Natural killer cell treated with Interleukin-12 subunit alpha and Interleukin-12 subunit beta and Interleukin-15 and Interleukin-18, amount 100 ng/mL, for 72 hours (primary cell): ENCODE results near the gene PDK2. TPM values are rescaled to one million over a fixed set of nuclear protein-coding genes. Genes with fewer than 3 reads are reported as not detected.

Experiments used
- ATAC-seq, 2 donors: fragments of 150-1000 bp; cut with Tn5 transposase in 1 of 2; sonication (Bioruptor Pico), chemical (Tn5 transposase) in 1 of 2; 2 replicates each; pipeline ENCODE4 v1.10.0; 2021
- DNase-seq: peaks from one replicate; pipeline ENCODE4 v3.0.0; 2022; ENCODE audit warnings: low spot score
- H3K27ac Mint-ChIP-seq, 2 donors: 1 replicate in 1 of 2; 2 replicates in 1 of 2; pipeline ENCODE4 v1.8.0; 2022; ENCODE audit warnings: mixed read lengths in 2 of 2, mild to moderate bottlenecking in 1 of 2, moderate library complexity in 1 of 2
- H3K27me3 Mint-ChIP-seq, 2 donors: 1 replicate in 1 of 2; 2 replicates in 1 of 2; pipeline ENCODE4 v1.8.0; 2022; ENCODE audit warnings: mixed read lengths in 2 of 2
- H3K36me3 Mint-ChIP-seq: one replicate; pipeline ENCODE4 v1.8.0; 2022; ENCODE audit warnings: mixed read lengths
- H3K4me1 Mint-ChIP-seq, 2 donors: 1 replicate in 1 of 2; 2 replicates in 1 of 2; pipeline ENCODE4 v1.8.0; 2022; ENCODE audit warnings: low read depth in 2 of 2, mixed read lengths in 2 of 2, mild to moderate bottlenecking in 1 of 2
- H3K4me3 Mint-ChIP-seq: one replicate; pipeline ENCODE4 v1.8.0; 2022; ENCODE audit warnings: mixed read lengths
- H3K9me3 Mint-ChIP-seq: 2 replicates; pipeline ENCODE4 v1.8.0; 2022; ENCODE audit warnings: mixed read lengths
- total RNA-seq, 2 donors: library from RNA; stranded (reverse); gene quantifications; one replicate each; pipeline ENCODE4 v1.2.3, GENCODE V29; 2022

Gene PDK2
- total RNA-seq, 2 donors from 2014 or later = 11.8 to 13.7 TPM

- H3K9me3 Mint-ChIP-seq = no peaks in the 10 kb centered on the region
- DNase-seq (no peak), ATAC-seq (no peak)
- no peaks in the 10 kb centered on the region for H3K36me3 Mint-ChIP-seq
- peak overlapping the region; percentile 73 to 93 for H3K27ac Mint-ChIP-seq
- no peaks in the 10 kb centered on the region for H3K27me3 Mint-ChIP-seq
- peaks cover 28 to 32% of the 10 kb centered on the region in 2 donors for H3K4me1 Mint-ChIP-seq
- H3K4me3 Mint-ChIP-seq = peak overlapping the region; percentile 97
Observed at GRCh38 chr17:50093807-50094206, 1.3 kb upstream of the PDK2 start.

- Mint-ChIP-seq H3K9me3 (no peaks in the 10 kb centered on the region), H3K36me3 (no peaks in the 10 kb centered on the region), H3K4me1 (peaks cover 28 to 32% of the 10 kb centered on the region in 2 donors), H3K4me3 (peak overlapping the region; percentile 97), H3K27me3 (no peaks in the 10 kb centered on the region), H3K27ac (peak overlapping the region; percentile 73 to 93)
- ATAC-seq (peak; percentile 52 to 66), DNase-seq (peak; percentile 89)
Observed at GRCh38 chr17:50094243-50094752, 853 bp upstream of the PDK2 start.

- no peak for ATAC-seq
- H3K27me3 Mint-ChIP-seq = no peaks in the 10 kb centered on the region
- no peak for DNase-seq
- H3K4me3 Mint-ChIP-seq = peak overlapping the region; percentile 97
- H3K4me1 Mint-ChIP-seq = peaks cover 40 to 45% of the 10 kb centered on the region in 2 donors
- H3K27ac Mint-ChIP-seq = peak overlapping the region; percentile 73 to 93
- H3K36me3 Mint-ChIP-seq = no peaks in the 10 kb centered on the region
- H3K9me3 Mint-ChIP-seq = no peaks in the 10 kb centered on the region
Observed at GRCh38 chr17:50095626-50096037, 481 bp downstream of the PDK2 start.

GRCh38 chr17:50096092-50096491 lies 941 bp downstream of the PDK2 start:
- no peaks in the 10 kb centered on the region for H3K27me3 Mint-ChIP-seq
- no peaks in the 10 kb centered on the region for H3K36me3 Mint-ChIP-seq
- DNase-seq (no peak), ATAC-seq (no peak)
- peak overlapping the region; percentile 73 to 93 for H3K27ac Mint-ChIP-seq
- H3K4me3 Mint-ChIP-seq = peak overlapping the region; percentile 97
- H3K9me3 Mint-ChIP-seq = no peaks in the 10 kb centered on the region
- H3K4me1 Mint-ChIP-seq = peaks cover 41 to 48% of the 10 kb centered on the region in 2 donors

- ATAC-seq (no peak), DNase-seq (no peak)
- Mint-ChIP-seq H3K27me3 (no peaks in the 10 kb centered on the region), H3K4me3 (no peak overlapping the region), H3K27ac (no peak overlapping the region), H3K9me3 (no peaks in the 10 kb centered on the region), H3K36me3 (no peaks in the 10 kb centered on the region), H3K4me1 (peaks cover 41 to 48% of the 10 kb centered on the region in 2 donors)
Observed at GRCh38 chr17:50096758-50097157, 1.6 kb downstream of the PDK2 start.

GRCh38 chr17:50097455-50097854 lies 2.3 kb downstream of the PDK2 start:
- DNase-seq (no peak), ATAC-seq (no peak)
- Mint-ChIP-seq H3K27me3 (no peaks in the 10 kb centered on the region), H3K36me3 (no peaks in the 10 kb centered on the region), H3K9me3 (no peaks in the 10 kb centered on the region), H3K4me1 (peaks cover 41 to 48% of the 10 kb centered on the region in 2 donors), H3K27ac (no peak overlapping the region), H3K4me3 (no peak overlapping the region)

GRCh38 chr17:50097926-50098325 lies 2.8 kb downstream of the PDK2 start:
- H3K9me3 Mint-ChIP-seq = no peaks in the 10 kb centered on the region
- no peak overlapping the region for H3K4me3 Mint-ChIP-seq
- DNase-seq (no peak), ATAC-seq (no peak)
- H3K27ac Mint-ChIP-seq = no peak overlapping the region
- no peaks in the 10 kb centered on the region for H3K27me3 Mint-ChIP-seq
- H3K36me3 Mint-ChIP-seq = no peaks in the 10 kb centered on the region
- peaks cover 41 to 48% of the 10 kb centered on the region in 2 donors for H3K4me1 Mint-ChIP-seq

- Mint-ChIP-seq H3K27me3 (no peaks in the 10 kb centered on the region), H3K9me3 (no peaks in the 10 kb centered on the region), H3K27ac (peak overlapping the region in 1 of 2 donors; percentile 79), H3K4me1 (peaks cover 38 to 43% of the 10 kb centered on the region in 2 donors), H3K4me3 (no peak overlapping the region), H3K36me3 (no peaks in the 10 kb centered on the region)
- ATAC-seq = no peak
- DNase-seq = no peak
Observed at GRCh38 chr17:50098583-50098982, 3.4 kb downstream of the PDK2 start.

- no peak for ATAC-seq
- no peak for DNase-seq
- Mint-ChIP-seq H3K4me3 (no peak overlapping the region), H3K27ac (peak overlapping the region in 1 of 2 donors; percentile 79), H3K27me3 (no peaks in the 10 kb centered on the region), H3K9me3 (no peaks in the 10 kb centered on the region), H3K36me3 (no peaks in the 10 kb centered on the region), H3K4me1 (peaks cover 38 to 42% of the 10 kb centered on the region in 2 donors)
Observed at GRCh38 chr17:50099003-50099402, 3.9 kb downstream of the PDK2 start.

GRCh38 chr17:50100480-50100883 lies 5.3 kb downstream of the PDK2 start:
- H3K27me3 Mint-ChIP-seq = no peaks in the 10 kb centered on the region
- DNase-seq (no peak), ATAC-seq (peak; percentile 29 to 30)
- peaks cover 26 to 27% of the 10 kb centered on the region in 2 donors for H3K4me1 Mint-ChIP-seq
- no peaks in the 10 kb centered on the region for H3K36me3 Mint-ChIP-seq
- H3K27ac Mint-ChIP-seq = peak overlapping the region; percentile 2 to 79
- H3K9me3 Mint-ChIP-seq = no peaks in the 10 kb centered on the region
- H3K4me3 Mint-ChIP-seq = no peak overlapping the region

GRCh38 chr17:50100921-50101345 lies 5.8 kb downstream of the PDK2 start:
- no peaks in the 10 kb centered on the region for H3K27me3 Mint-ChIP-seq
- H3K4me3 Mint-ChIP-seq = no peak overlapping the region
- DNase-seq = no peak
- no peaks in the 10 kb centered on the region for H3K36me3 Mint-ChIP-seq
- ATAC-seq = no peak
- no peaks in the 10 kb centered on the region for H3K9me3 Mint-ChIP-seq
- H3K4me1 Mint-ChIP-seq = peaks cover 21 to 23% of the 10 kb centered on the region in 2 donors
- H3K27ac Mint-ChIP-seq = no peak overlapping the region

- Mint-ChIP-seq H3K4me1 (peaks cover 20 to 21% of the 10 kb centered on the region in 2 donors), H3K36me3 (no peaks in the 10 kb centered on the region), H3K27me3 (no peaks in the 10 kb centered on the region), H3K27ac (no peak overlapping the region), H3K4me3 (no peak overlapping the region), H3K9me3 (no peaks in the 10 kb centered on the region)
- no peak for ATAC-seq
- no peak for DNase-seq
Observed at GRCh38 chr17:50101346-50102163, 6.4 kb downstream of the PDK2 start.

- H3K36me3 Mint-ChIP-seq = no peaks in the 10 kb centered on the region
- no peaks in the 10 kb centered on the region for H3K9me3 Mint-ChIP-seq
- no peaks in the 10 kb centered on the region for H3K27me3 Mint-ChIP-seq
- ATAC-seq (no peak), DNase-seq (no peak)
- H3K4me1 Mint-ChIP-seq = peaks cover 17 to 21% of the 10 kb centered on the region in 2 donors
- no peak overlapping the region for H3K27ac Mint-ChIP-seq
- H3K4me3 Mint-ChIP-seq = no peak overlapping the region
Observed at GRCh38 chr17:50102164-50102991, 7.2 kb downstream of the PDK2 start.

GRCh38 chr17:50103252-50103651 lies 8.1 kb downstream of the PDK2 start:
- H3K27me3 Mint-ChIP-seq = no peaks in the 10 kb centered on the region
- H3K4me3 Mint-ChIP-seq = no peak overlapping the region
- no peak for ATAC-seq
- DNase-seq = no peak
- peaks cover 16 to 20% of the 10 kb centered on the region in 2 donors for H3K4me1 Mint-ChIP-seq
- no peak overlapping the region for H3K27ac Mint-ChIP-seq
- no peaks in the 10 kb centered on the region for H3K36me3 Mint-ChIP-seq
- no peaks in the 10 kb centered on the region for H3K9me3 Mint-ChIP-seq
